BJ (cell line): Measurements from ENCODE around the gene EPB41L1. TPM values are rescaled to one million over a fixed set of nuclear protein-coding genes. Genes with fewer than 3 reads are reported as not detected.

Experiments
- CTCF ChIA-PET: fragments of 350-600 bp; formaldehyde crosslinking; extraction: SDS; loops from one replicate; lab custom pipeline; 2021; ENCODE audit warnings: antibody characterized with exemption, inconsistent platforms; lab: Yijun Ruan, JAX
- POLR2A ChIA-PET: fragments of 300-600 bp; sonication (Branson Sonifier 250); formaldehyde crosslinking; extraction: SDS; loops from one replicate; lab custom pipeline; 2021; ENCODE audit warnings: antibody characterized with exemption; lab: Charles Lee
- DNase-seq: peaks from one replicate; pipeline ENCODE4 v3.0.0-alpha.2; 2011; ENCODE audit warnings: low read depth
- H3K27me3 ChIP-seq: 2 replicates; pipeline ENCODE4 v1.6.0; 2011; ENCODE audit warnings: low read length; ENCODE audit not compliant: control insufficient read depth, insufficient read depth
- H3K36me3 ChIP-seq: 2 replicates; pipeline ENCODE4 v1.5.1; 2011; ENCODE audit warnings: low read length; ENCODE audit not compliant: control insufficient read depth, insufficient read depth
- H3K4me3 ChIP-seq: 2 replicates; pipeline ENCODE4 v1.5.1; 2011; ENCODE audit warnings: low read depth, mild to moderate bottlenecking, control low read depth, low read length
- CTCF ChIP-seq: IDR thresholded peaks from 2 replicates; pipeline ENCODE4 v1.5.1; 2011; ENCODE audit warnings: low read depth, mild to moderate bottlenecking, control low read depth, inconsistent platforms, low read length, moderate library complexity; ENCODE audit not compliant: insufficient read depth
- polyA plus RNA-seq: library from polyadenylated mRNA; depleted of rRNA; stranded (reverse); fragments of >200 nt; gene quantifications from 2 replicates; pipeline ENCODE4 v1.2.3, GENCODE V29; 2011

The EPB41L1 gene
- polyA plus RNA-seq, 1 experiment, result 20.2 TPM

DNA sequence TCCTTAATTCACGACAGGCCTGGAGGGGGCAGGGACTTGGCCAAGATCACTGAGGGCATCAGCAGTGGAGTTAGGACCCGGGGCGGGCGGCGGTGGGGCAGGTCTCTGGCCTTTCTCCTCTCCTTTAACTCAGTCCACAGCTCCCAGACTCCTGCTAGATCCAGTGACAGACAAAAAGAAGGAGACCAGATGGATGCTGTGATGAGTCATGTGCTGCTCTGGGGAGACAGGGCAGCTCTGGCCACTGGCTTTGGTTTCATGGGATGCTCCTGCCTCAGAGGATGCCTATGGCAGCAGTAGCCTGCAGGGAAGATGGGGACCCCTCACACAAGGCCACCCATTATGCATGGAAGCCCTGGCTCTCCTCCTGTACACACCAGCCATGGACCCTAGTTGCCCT lies 20.5 kb downstream of the EPB41L1 start:
- CTCF ChIA-PET, result interaction anchor here (0.6 to 1.4 kb wide), 5 partner anchors 17 to 111 kb away, joined by 3 to 4 read pairs (median 4); no protein-coding TSS in a partner anchor
- H3K27me3 ChIP-seq, result no peaks in the 10 kb centered on the region
- DNase-seq, result no peak

GRCh38 chr20:36175475-36175995 lies 21.0 kb downstream of the EPB41L1 start:
- POLR2A ChIA-PET, result no interaction called here

More for the DNA sequence above, 20.5 kb downstream of the EPB41L1 start:
- Histone ChIP-seq H3K36me3 (no peaks in the 10 kb centered on the region; the same call in 1 of the 2 replicates), H3K4me3 (no peak overlapping the region)
- no peak for TF ChIP-seq CTCF
- POLR2A ChIA-PET, result no interaction called here

DNA sequence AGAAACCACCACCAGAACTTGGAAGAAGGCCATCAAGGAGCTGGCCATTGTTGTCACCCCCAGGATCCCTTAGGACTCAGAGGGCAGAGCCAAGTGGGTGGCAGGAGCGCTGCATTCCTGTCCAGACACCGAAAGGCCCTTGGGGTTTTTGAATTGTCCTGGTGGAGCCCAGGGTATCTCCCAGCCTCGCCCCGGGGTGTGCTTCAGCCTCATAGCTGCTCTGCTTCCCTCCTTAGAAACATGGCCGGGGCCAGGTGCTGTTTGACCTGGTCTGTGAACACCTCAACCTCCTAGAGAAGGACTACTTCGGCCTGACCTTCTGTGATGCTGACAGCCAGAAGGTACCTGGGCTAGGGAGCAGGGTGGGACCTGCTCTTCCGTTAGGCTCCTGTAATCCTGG lies 23.2 kb downstream of the EPB41L1 start:
- Histone ChIP-seq H3K27me3 (no peaks in the 10 kb centered on the region), H3K4me3 (no peak overlapping the region), H3K36me3 (no peaks in the 10 kb centered on the region; the same call in 1 of the 2 replicates)
- no peak for TF ChIP-seq CTCF
- ChIA-PET POLR2A (no interaction called here), CTCF (interaction anchor here (0.6 to 1.7 kb wide), 3 partner anchors 10 to 1093 kb away, joined by 4 to 5 read pairs (median 5); no protein-coding TSS in a partner anchor)
- no peak for DNase-seq

More at GRCh38 chr20:36175475-36175995, 21.0 kb downstream of the EPB41L1 start:
- H3K4me3 ChIP-seq, result no peak overlapping the region
- TF ChIP-seq CTCF, result no peak
- H3K36me3 ChIP-seq, result no peaks in the 10 kb centered on the region; the same call in 1 of the 2 replicates
- CTCF ChIA-PET, result interaction anchor here (0.7 to 1.3 kb wide), 2 partner anchors 19 to 24 kb away, joined by 3 to 4 read pairs; no protein-coding TSS in a partner anchor
- H3K27me3 ChIP-seq, result no peaks in the 10 kb centered on the region
- no peak for DNase-seq

- TF ChIP-seq CTCF, result no peak
- no peak for DNase-seq
- ChIA-PET POLR2A (no interaction called here), CTCF (interaction anchor here (0.6 to 2.4 kb wide), 5 partner anchors 11 to 187 kb away, joined by 3 to 10 read pairs (median 3); no protein-coding TSS in a partner anchor)
- H3K36me3 ChIP-seq, result no peaks in the 10 kb centered on the region; the same call in 1 of the 2 replicates
- no peaks in the 10 kb centered on the region for H3K27me3 ChIP-seq
- no peak overlapping the region for H3K4me3 ChIP-seq
These were observed 24.8 kb downstream of the EPB41L1 start for GRCh38 chr20:36179170-36179945.

- ChIA-PET POLR2A (no interaction called here), CTCF (interaction anchor here (0.6 to 2.4 kb wide), 6 partner anchors 10 to 189 kb away, joined by 3 to 10 read pairs (median 3); no protein-coding TSS in a partner anchor)
- Histone ChIP-seq H3K4me3 (no peak overlapping the region), H3K36me3 (no peaks in the 10 kb centered on the region; the same call in 1 of the 2 replicates), H3K27me3 (no peaks in the 10 kb centered on the region)
- TF ChIP-seq CTCF, result no peak
- no peak for DNase-seq
These were observed 25.8 kb downstream of the EPB41L1 start for GRCh38 chr20:36180323-36180722.
